SK-N-SH (cell line): ENCODE measurements around the gene LARP6. TPM values are rescaled to one million over a fixed set of nuclear protein-coding genes. Genes with fewer than 3 reads are reported as not detected.
A peak's percentile ranks its signal among the peaks of the same experiment; 100 is the strongest.

ENCODE experiments used
- CTCF ChIA-PET: fragments of 300-600, 350-600 bp; formaldehyde crosslinking; extraction: SDS; loops from one replicate; lab custom pipeline; 2021; lab: Yijun Ruan, JAX
- POLR2A ChIA-PET: fragments of 350-600 bp; sonication (Branson Sonifier 250); formaldehyde crosslinking; extraction: SDS; loops from one replicate; lab custom pipeline; 2020; ENCODE audit warnings: antibody characterized with exemption, inconsistent platforms; lab: Yijun Ruan, JAX
- DNase-seq: peaks from one replicate; pipeline ENCODE4 v3.0.0; 2012
- H2AFZ ChIP-seq: fragments of 200-600 bp; sonication (generic); 2 replicates; pipeline ENCODE4 v1.8.1; 2016; ENCODE audit warnings: antibody characterized with exemption, mild to moderate bottlenecking, low read depth
- H3F3A ChIP-seq: fragments of 200-600 bp; sonication (generic); replicated peaks from 2 replicates; pipeline ENCODE3; 2016; ENCODE audit warnings: antibody characterized with exemption, mild to moderate bottlenecking; ENCODE audit not compliant: insufficient read depth
- H3K27ac ChIP-seq, 2 experiments: fragments of 200-500 bp in 1 of 2; fragments of 200-600 bp in 1 of 2; sonication (Bioruptor generic) in 1 of 2; sonication (generic), shearing (Covaris generic) in 1 of 2; 2 replicates each; pipeline versions ENCODE4 v1.5.1 to v1.6.1; 2014 to 2016; ENCODE audit warnings: low read depth in 2 of 2, inconsistent platforms in 1 of 2, low read length in 1 of 2, mild to moderate bottlenecking in 1 of 2, mixed read lengths in 1 of 2
- H3K27me3 ChIP-seq: fragments of 200-600 bp; sonication (generic), shearing (Covaris generic); 2 replicates; pipeline ENCODE4 v1.6.1; 2016; ENCODE audit warnings: mixed run types; ENCODE audit not compliant: insufficient read depth
- H3K36me3 ChIP-seq, 2 experiments: fragments of 200-500 bp in 1 of 2; fragments of 200-600 bp in 1 of 2; sonication (Bioruptor generic) in 1 of 2; sonication (generic) in 1 of 2; replicated peaks in 1 of 2; 2 replicates each; pipeline versions ENCODE3 to v1.5.1; 2014 to 2016; ENCODE audit warnings: low read length in 1 of 2, mild to moderate bottlenecking in 1 of 2; ENCODE audit not compliant: insufficient read depth in 2 of 2, control insufficient read depth in 1 of 2
- H3K4me1 ChIP-seq, 2 experiments: fragments of 200-500 bp in 1 of 2; fragments of 200-600 bp in 1 of 2; sonication (Bioruptor generic) in 1 of 2; sonication (generic), shearing (Covaris generic) in 1 of 2; 2 replicates each; pipeline versions ENCODE4 v1.5.1 to v1.6.1; 2014 to 2016; ENCODE audit warnings: low read depth in 1 of 2, low read length in 1 of 2, mixed run types in 1 of 2; ENCODE audit not compliant: insufficient read depth in 2 of 2, control insufficient read depth in 1 of 2
- H3K4me2 ChIP-seq: fragments of 200-600 bp; sonication (generic), shearing (Covaris generic); 2 replicates; pipeline ENCODE4 v1.6.1; 2017; ENCODE audit warnings: mixed run types
- H3K4me3 ChIP-seq, 2 experiments: fragments of 200-500 bp in 1 of 2; fragments of 200-600 bp in 1 of 2; sonication (Bioruptor generic) in 1 of 2; sonication (generic), shearing (Covaris generic) in 1 of 2; 2 replicates each; pipeline versions ENCODE4 v1.5.1 to v1.8.1; 2014 to 2016; ENCODE audit warnings: low read depth in 2 of 2, inconsistent platforms in 1 of 2, low read length in 1 of 2, mild to moderate bottlenecking in 1 of 2, mixed read lengths in 1 of 2, moderate library complexity in 1 of 2
- H3K79me2 ChIP-seq: fragments of 200-600 bp; sonication (generic); 2 replicates; pipeline ENCODE4 v1.8.1; 2017; ENCODE audit warnings: mild to moderate bottlenecking; ENCODE audit not compliant: insufficient read depth
- H3K9ac ChIP-seq: fragments of 200-600 bp; sonication (generic); 2 replicates; pipeline ENCODE4 v1.6.1; 2017; ENCODE audit warnings: mixed run types
- H3K9me2 ChIP-seq: fragments of 200-600 bp; sonication (generic); 2 replicates; pipeline ENCODE4 v1.6.1; 2017; ENCODE audit warnings: mixed run types
- H3K9me3 ChIP-seq: fragments of 200-600 bp; sonication (generic); 2 replicates; pipeline ENCODE4 v1.6.1; 2017; ENCODE audit warnings: mixed run types, mild to moderate bottlenecking, moderate library complexity
- H4K20me1 ChIP-seq: fragments of 200-600 bp; sonication (generic); 2 replicates; pipeline ENCODE4 v1.6.1; 2017; ENCODE audit warnings: mild to moderate bottlenecking, mixed run types; ENCODE audit not compliant: insufficient read depth
- EP300 ChIP-seq, 2 experiments: IDR thresholded peaks; 2 replicates each; pipeline versions ENCODE4 v1.4.0 to v1.6.1; 2012; ENCODE audit warnings: borderline replicate concordance in 1 of 2, low read depth in 1 of 2, low read length in 1 of 2
- FOSL2 ChIP-seq: IDR thresholded peaks from 2 replicates; pipeline ENCODE4 v1.4.0; 2012; ENCODE audit warnings: low read depth, mild to moderate bottlenecking, moderate library complexity, borderline replicate concordance
- FOXJ3 ChIP-seq: sonication (generic); formaldehyde crosslinking; IDR thresholded peaks from 2 replicates; pipeline ENCODE4 v1.5.1; 2020; ENCODE audit warnings: mild to moderate bottlenecking, missing genetic modification reagents
- JUND ChIP-seq: IDR thresholded peaks from 2 replicates; pipeline ENCODE4 v1.4.0; 2012
- MEF2A ChIP-seq: IDR thresholded peaks from 2 replicates; pipeline ENCODE4 v1.4.0; 2012; ENCODE audit warnings: low read depth, borderline replicate concordance
- MXI1 ChIP-seq: IDR thresholded peaks from 2 replicates; pipeline ENCODE4 v1.6.1; 2012; ENCODE audit warnings: mild to moderate bottlenecking, low read depth, low read length, improper control_type of control experiment
- NFIC ChIP-seq: IDR thresholded peaks from 2 replicates; pipeline ENCODE4 v1.4.0; 2012; ENCODE audit warnings: borderline replicate concordance
- NRF1 ChIP-seq: IDR thresholded peaks from 2 replicates; pipeline ENCODE4 v1.6.1; 2012; ENCODE audit warnings: low read depth, mild to moderate bottlenecking, low read length
- POLR2AphosphoS5 ChIP-seq: IDR thresholded peaks from 2 replicates; pipeline ENCODE4 v1.6.1; 2012; ENCODE audit warnings: low read depth, low read length
- RAD21 ChIP-seq: IDR thresholded peaks from 2 replicates; pipeline ENCODE4 v1.6.1; 2012; ENCODE audit warnings: mild to moderate bottlenecking, low read length
- RCOR1 ChIP-seq: fragments of 150-350 bp; IDR thresholded peaks from 2 replicates; pipeline ENCODE4 v1.6.1; 2017; ENCODE audit warnings: antibody characterized with exemption, low read length
- RXRA ChIP-seq: IDR thresholded peaks from 2 replicates; pipeline ENCODE4 v1.4.0; 2012; ENCODE audit warnings: low read depth, mild to moderate bottlenecking, borderline replicate concordance
- SIN3A ChIP-seq: IDR thresholded peaks from 2 replicates; pipeline ENCODE4 v1.6.1; 2012; ENCODE audit warnings: low read depth, mild to moderate bottlenecking, low read length, moderate library complexity, borderline replicate concordance
- TCF12 ChIP-seq: IDR thresholded peaks from 2 replicates; pipeline ENCODE4 v1.4.0; 2012
- TEAD4 ChIP-seq: IDR thresholded peaks from 2 replicates; pipeline ENCODE4 v1.4.0; 2012; ENCODE audit warnings: mild to moderate bottlenecking, borderline replicate concordance; ENCODE audit not compliant: insufficient read depth
- YY1 ChIP-seq: IDR thresholded peaks from 2 replicates; pipeline ENCODE4 v1.4.0; 2012; ENCODE audit warnings: low read depth, mild to moderate bottlenecking
- WGBS: methylation state at CpG from one replicate; pipeline ENCODE4 v1.1.6; 2017; ENCODE audit warnings: low lambda C conversion rate; 5-methylcytosine and 5-hydroxymethylcytosine counted together
- polyA plus RNA-seq, 3 experiments: library from polyadenylated mRNA; depleted of rRNA; stranded (reverse); fragments of >200 nt; gene quantifications; 2 replicates each; pipeline ENCODE4 v1.2.3, GENCODE V29; 2012
- TF ChIP-seq, protein P1 (sequence below): IDR thresholded peaks from 2 replicates; pipeline ENCODE4; 2012
- TF ChIP-seq, protein P2 (sequence below): IDR thresholded peaks from 2 replicates; pipeline ENCODE4 v1.4.0; 2012; ENCODE audit warnings: low read depth, borderline replicate concordance
- TF ChIP-seq, protein P3 (sequence below): IDR thresholded peaks from 2 replicates; pipeline ENCODE4 v1.4.0; 2012; ENCODE audit warnings: low read depth, borderline replicate concordance

Gene LARP6
- polyA plus RNA-seq, 1 of the 3 experiments (the other 2 are of a cell fraction), result 236 TPM

- Histone ChIP-seq H3K79me2 (no peaks in the 10 kb centered on the region), H2AFZ (no peak overlapping the region), H3K36me3 (no peaks in the 10 kb centered on the region), H3K4me3 (no peak overlapping the region), H3K27ac (peak overlapping the region; percentile 49 to 81), H3K9me3 (no peaks in the 10 kb centered on the region), H3K4me2 (peak overlapping the region; percentile 17; the same call in 1 of the 2 replicates), H3F3A (peaks cover 31% of the 10 kb centered on the region), H3K9ac (no peak overlapping the region), H3K9me2 (no peaks in the 10 kb centered on the region), H3K27me3 (no peaks in the 10 kb centered on the region), H3K4me1 (peaks cover 31 to 39% of the 10 kb centered on the region in 2 experiments), H4K20me1 (no peaks in the 10 kb centered on the region)
- ChIA-PET CTCF (interaction anchor here (0.7 to 3.0 kb wide), 5 partner anchors 14 to 71 kb away, joined by 3 to 18 read pairs (median 3); partner anchors contain the start of gene LARP6), POLR2A (interaction anchor here (2.9 kb wide), 1 partner anchor 14 kb away, joined by 21 read pairs; the partner anchor contains the start of gene LARP6)
- DNase-seq, result peak; percentile 65
- TF ChIP-seq EP300 (IDR thresholded peaks at IDR 0.05; ENCODE audit: borderline replicate concordance in 1 of 2, low read depth in 1 of 2, low read length in 1 of 2) (peak; percentile 65 to 73), RXRA (no peak), POLR2AphosphoS5 (peak; percentile 53; the same call in 1 of the 2 replicates), NRF1 (no peak), NFIC (peak; percentile 75), TEAD4 (0 out of 2 replicates have a peak, but pooled peaks have one; percentile 34), JUND (peak; percentile 35; the same call in 1 of the 2 replicates), MEF2A (0 out of 2 replicates have a peak, but pooled peaks have one; percentile 13), SIN3A (0 out of 2 replicates have a peak, but pooled peaks have one; percentile 45), TCF12 (peak; percentile 93), MXI1 (no peak)
- TF ChIP-seq, protein P1, sequence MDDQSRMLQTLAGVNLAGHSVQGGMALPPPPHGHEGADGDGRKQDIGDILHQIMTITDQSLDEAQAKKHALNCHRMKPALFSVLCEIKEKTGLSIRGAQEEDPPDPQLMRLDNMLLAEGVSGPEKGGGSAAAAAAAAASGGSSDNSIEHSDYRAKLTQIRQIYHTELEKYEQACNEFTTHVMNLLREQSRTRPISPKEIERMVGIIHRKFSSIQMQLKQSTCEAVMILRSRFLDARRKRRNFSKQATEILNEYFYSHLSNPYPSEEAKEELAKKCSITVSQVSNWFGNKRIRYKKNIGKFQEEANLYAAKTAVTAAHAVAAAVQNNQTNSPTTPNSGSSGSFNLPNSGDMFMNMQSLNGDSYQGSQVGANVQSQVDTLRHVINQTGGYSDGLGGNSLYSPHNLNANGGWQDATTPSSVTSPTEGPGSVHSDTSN, result peak; percentile 90
- TF ChIP-seq, protein P2, sequence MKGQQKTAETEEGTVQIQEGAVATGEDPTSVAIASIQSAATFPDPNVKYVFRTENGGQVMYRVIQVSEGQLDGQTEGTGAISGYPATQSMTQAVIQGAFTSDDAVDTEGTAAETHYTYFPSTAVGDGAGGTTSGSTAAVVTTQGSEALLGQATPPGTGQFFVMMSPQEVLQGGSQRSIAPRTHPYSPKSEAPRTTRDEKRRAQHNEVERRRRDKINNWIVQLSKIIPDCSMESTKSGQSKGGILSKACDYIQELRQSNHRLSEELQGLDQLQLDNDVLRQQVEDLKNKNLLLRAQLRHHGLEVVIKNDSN, result no peak
- 52% methylated on average over 6 of the region's 6 CpGs for WGBS
Measured at GRCh38 chr15:70867911-70868467, 14.0 kb upstream of the LARP6 start.

GRCh38 chr15:70866982-70867641 is 13.2 kb upstream of the LARP6 start:
- Histone ChIP-seq H3K9me2 (no peaks in the 10 kb centered on the region), H3K9me3 (no peaks in the 10 kb centered on the region), H3K4me2 (no peak overlapping the region), H3K79me2 (no peaks in the 10 kb centered on the region), H3K4me1 (peaks cover 31 to 44% of the 10 kb centered on the region in 2 experiments), H3K9ac (no peak overlapping the region), H3K4me3 (no peak overlapping the region), H3K27me3 (no peaks in the 10 kb centered on the region), H3K36me3 (no peaks in the 10 kb centered on the region), H3K27ac (peak overlapping the region; percentile 49 to 65; a peak in 3 of 4 replicates), H4K20me1 (no peaks in the 10 kb centered on the region), H2AFZ (no peak overlapping the region), H3F3A (peaks cover 36% of the 10 kb centered on the region)
- ChIA-PET POLR2A (no interaction called here), CTCF (no interaction called here)
- 94% methylated on average over 5 of the region's 5 CpGs for WGBS
- no peak for DNase-seq
- TF ChIP-seq NRF1 (no peak), RXRA (no peak), RCOR1 (no peak), FOXJ3 (CRISPR knock-in tag) (no peak), EP300 (IDR thresholded peaks at IDR 0.05; ENCODE audit: borderline replicate concordance in 1 of 2, low read depth in 1 of 2, low read length in 1 of 2) (no peak), MEF2A (no peak), FOSL2 (no peak), YY1 (no peak), RAD21 (no peak), TEAD4 (no peak)
- TF ChIP-seq, protein P2, result no peak
- TF ChIP-seq, protein P3, sequence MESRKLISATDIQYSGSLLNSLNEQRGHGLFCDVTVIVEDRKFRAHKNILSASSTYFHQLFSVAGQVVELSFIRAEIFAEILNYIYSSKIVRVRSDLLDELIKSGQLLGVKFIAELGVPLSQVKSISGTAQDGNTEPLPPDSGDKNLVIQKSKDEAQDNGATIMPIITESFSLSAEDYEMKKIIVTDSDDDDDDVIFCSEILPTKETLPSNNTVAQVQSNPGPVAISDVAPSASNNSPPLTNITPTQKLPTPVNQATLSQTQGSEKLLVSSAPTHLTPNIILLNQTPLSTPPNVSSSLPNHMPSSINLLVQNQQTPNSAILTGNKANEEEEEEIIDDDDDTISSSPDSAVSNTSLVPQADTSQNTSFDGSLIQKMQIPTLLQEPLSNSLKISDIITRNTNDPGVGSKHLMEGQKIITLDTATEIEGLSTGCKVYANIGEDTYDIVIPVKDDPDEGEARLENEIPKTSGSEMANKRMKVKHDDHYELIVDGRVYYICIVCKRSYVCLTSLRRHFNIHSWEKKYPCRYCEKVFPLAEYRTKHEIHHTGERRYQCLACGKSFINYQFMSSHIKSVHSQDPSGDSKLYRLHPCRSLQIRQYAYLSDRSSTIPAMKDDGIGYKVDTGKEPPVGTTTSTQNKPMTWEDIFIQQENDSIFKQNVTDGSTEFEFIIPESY, result no peak
